GM12801 (cell line): Measurements from ENCODE around the gene FAM180A.

Experiments used
- CTCF ChIP-seq: IDR thresholded peaks from one replicate; pipeline ENCODE4 v1.5.1; 2011; ENCODE audit warnings: control low read depth; ENCODE audit not compliant: insufficient read length; ENCODE audit errors: extremely low read depth

The FAM180A gene

GRCh38 chr7:135734343-135734689, 14.3 kb downstream of the FAM180A start:
- no peak for TF ChIP-seq CTCF

- TF ChIP-seq CTCF, result no peak
These were observed 14.8 kb downstream of the FAM180A start for GRCh38 chr7:135733603-135734342.

GRCh38 chr7:135731131-135731530, 17.5 kb downstream of the FAM180A start:
- no peak for TF ChIP-seq CTCF

- TF ChIP-seq CTCF, result no peak
These were observed 19.4 kb downstream of the FAM180A start for GRCh38 chr7:135729230-135729629.

GRCh38 chr7:135728136-135728669, 20.4 kb downstream of the FAM180A start, which contains the start of gene SLC13A4:
Gene SLC13A4, minus strand, starts transcription at chr7:135728186. Its CDS starts 690 bp downstream, at chr7:135727496.
- TF ChIP-seq CTCF, result no peak

- TF ChIP-seq CTCF, result no peak
These were observed 21.5 kb downstream of the FAM180A start for GRCh38 chr7:135726911-135727673.

- no peak for TF ChIP-seq CTCF
These were observed 22.3 kb downstream of the FAM180A start for GRCh38 chr7:135726276-135726788.
